ENCODE measurements around the gene TRPM4. TPM values are rescaled to one million over a fixed set of nuclear protein-coding genes. Genes with fewer than 3 reads are reported as not detected.

Gene TRPM4
- total and polyA plus RNA-seq, 2 of the 13 experiments (the other 11 are each of a cell fraction or from before 2014, with no cell fraction given), result 1.9 to 4.3 TPM

- Histone ChIP-seq H2AFZ (ENCODE audit: low read length) (no peak overlapping the region), H3K36me3 (replicated peaks in 1 of 2; ENCODE audit: control insufficient read depth in 1 of 2, insufficient read depth in 2 of 2, low read length in 2 of 2) (no peaks in the 10 kb centered on the region), H3K4me1 (ENCODE audit: insufficient read depth, low read length) (peaks cover 17% of the 10 kb centered on the region), H3K9ac (ENCODE audit: insufficient read depth, low read depth, low read length) (no peak overlapping the region), H3K9me3 (ENCODE audit: low read length) (no peaks in the 10 kb centered on the region), H3K27ac (ENCODE audit: extremely low read length, insufficient read depth, low read length) (no peak overlapping the region), H3K79me2 (ENCODE audit: insufficient read depth, low read length) (no peaks in the 10 kb centered on the region), H3K27me3 (ENCODE audit: control insufficient read depth in 1 of 2, insufficient read depth in 2 of 2, low read length in 2 of 2) (no peaks in the 10 kb centered on the region), H4K20me1 (ENCODE audit: insufficient read depth, low read length) (no peaks in the 10 kb centered on the region), H3K4me2 (ENCODE audit: low read depth, low read length) (no peak overlapping the region), H3K4me3 (replicated peaks in 1 of 3; ENCODE audit: insufficient read depth in 1 of 3, low read depth in 2 of 3, low read length in 3 of 3) (no peak overlapping the region)
- WGBS (ENCODE audit: low lambda C conversion rate), result 80% methylated on average over 7 of the region's 7 CpGs
- no TSS peak for BruUV-seq (replicated peaks)
- ATAC-seq (no peak), FAIRE-seq (no peak), DNase-seq (ENCODE audit: low spot score) (no peak)
- no peak for TF ChIP-seq SP140L (CRISPR knock-in tag; IDR thresholded peaks at IDR 0.05; ENCODE audit: borderline replicate concordance)
- in situ Hi-C loops (cut with HindIII; ENCODE audit: extremely low pct_ligation_motif_present, low pct_unique_long_range_greater_than_20kb), result no loop called here
- POLR2A ChIA-PET, result no interaction called here
- CTCF ChIA-PET (ENCODE audit: low intra/inter-chr PET ratio, low total read pairs), result no interaction called here
- intact Hi-C loops (cut with micrococcal nuclease; ENCODE audit: unreplicated experiment), result no loop called here
Observed at GRCh38 chr19:49212016-49212701, 54.6 kb downstream of the TRPM4 start.

DNA sequence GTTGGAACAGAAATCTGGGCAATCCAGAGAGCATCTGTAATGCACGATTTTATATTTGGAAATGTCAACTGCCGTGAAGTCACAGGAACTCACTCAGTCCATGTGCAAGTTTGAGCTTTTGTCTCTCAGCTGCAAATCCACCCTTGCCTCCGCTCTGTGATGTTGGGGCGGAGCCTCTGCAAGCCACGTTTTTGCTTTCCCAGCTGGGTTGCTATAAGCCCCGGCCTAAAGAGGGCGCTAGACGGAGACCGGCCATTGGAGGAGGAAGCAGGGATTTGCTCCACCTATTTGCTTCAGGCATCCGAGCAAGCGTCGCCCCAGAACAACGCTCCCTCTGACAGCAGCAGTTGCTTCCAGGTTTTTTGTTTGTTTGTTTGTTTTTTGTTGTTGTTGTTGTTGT lies 56.2 kb downstream of the TRPM4 start:
- DNase-seq (ENCODE audit: low spot score), result no peak
- in situ Hi-C loops (cut with HindIII; ENCODE audit: extremely low pct_ligation_motif_present, low pct_unique_long_range_greater_than_20kb), result no loop called here
- intact Hi-C loops (cut with micrococcal nuclease; ENCODE audit: unreplicated experiment), result no loop called here

More for the DNA sequence above, 56.2 kb downstream of the TRPM4 start:
- peak; percentile 19; the same call in 1 of the 2 replicates for TF ChIP-seq CTCF (CRISPR knock-in tag; IDR thresholded peaks at IDR 0.05)
- TF ChIP-seq TOE1 (CRISPR knock-in tag; IDR thresholded peaks at IDR 0.05), result no peak
- Histone ChIP-seq H3K79me2 (ENCODE audit: insufficient read depth, low read length) (no peaks in the 10 kb centered on the region), H3K36me3 (replicated peaks in 1 of 2; ENCODE audit: control insufficient read depth in 1 of 2, insufficient read depth in 2 of 2, low read length in 2 of 2) (no peaks in the 10 kb centered on the region), H2AFZ (ENCODE audit: low read length) (no peak overlapping the region), H3K4me1 (ENCODE audit: insufficient read depth, low read length) (peaks cover 6% of the 10 kb centered on the region), H3K9ac (ENCODE audit: insufficient read depth, low read depth, low read length) (no peak overlapping the region), H4K20me1 (ENCODE audit: insufficient read depth, low read length) (no peaks in the 10 kb centered on the region), H3K9me3 (ENCODE audit: low read length) (no peaks in the 10 kb centered on the region), H3K27me3 (ENCODE audit: control insufficient read depth in 1 of 2, insufficient read depth in 2 of 2, low read length in 2 of 2) (no peaks in the 10 kb centered on the region), H3K4me3 (replicated peaks in 1 of 3; ENCODE audit: insufficient read depth in 1 of 3, low read depth in 2 of 3, low read length in 3 of 3) (no peak overlapping the region), H3K27ac (ENCODE audit: extremely low read length, insufficient read depth, low read length) (no peak overlapping the region), H3K4me2 (ENCODE audit: low read depth, low read length) (no peak overlapping the region)
- no TSS peak for BruUV-seq (replicated peaks)
- no peak for ATAC-seq
- 70% methylated on average over 12 of the region's 13 CpGs for WGBS (ENCODE audit: low lambda C conversion rate)
- no peak for FAIRE-seq
- CTCF ChIA-PET (ENCODE audit: low intra/inter-chr PET ratio, low total read pairs), result no interaction called here
- POLR2A ChIA-PET, result no interaction called here

All from HepG2 (cell line).